MM.1S (cell line): ENCODE results near the gene HOXD4.

Experiments
- DNase-seq: peaks from one replicate; pipeline ENCODE4 v3.0.0-alpha.2; 2015
- H2AFZ ChIP-seq: fragments of 300-600 bp; sonication (generic); 2 replicates; pipeline ENCODE4 v1.6.0; 2016; ENCODE audit warnings: antibody characterized with exemption, low read length
- H3F3A ChIP-seq: fragments of 300-600 bp; sonication (generic); 2 replicates; pipeline ENCODE4 v1.6.1; 2016; ENCODE audit warnings: mild to moderate bottlenecking, antibody characterized with exemption, low read length, moderate library complexity, mixed read lengths; ENCODE audit not compliant: insufficient read depth
- H3K27ac ChIP-seq: fragments of 300-600 bp; sonication (generic); 2 replicates; pipeline ENCODE4 v1.5.1; 2016; ENCODE audit warnings: mild to moderate bottlenecking, low read length
- H3K27me3 ChIP-seq: fragments of 300-600 bp; sonication (generic); replicated peaks from 2 replicates; pipeline ENCODE4 v1.6.0; 2016; ENCODE audit warnings: low read length; ENCODE audit not compliant: insufficient read depth
- H3K36me3 ChIP-seq: fragments of 300-600 bp; sonication (generic); replicated peaks from 2 replicates; pipeline ENCODE4 v1.6.1; 2016; ENCODE audit warnings: mild to moderate bottlenecking, low read length, mixed read lengths; ENCODE audit not compliant: insufficient read depth
- H3K4me1 ChIP-seq: fragments of 300-600 bp; sonication (generic); 2 replicates; pipeline ENCODE4 v1.6.1; 2016; ENCODE audit warnings: low read length, mixed read lengths
- H3K4me2 ChIP-seq: fragments of 300-600 bp; sonication (generic); 2 replicates; pipeline ENCODE4 v1.6.0; 2016; ENCODE audit warnings: low read depth, low read length
- H3K4me3 ChIP-seq: fragments of 300-600 bp; sonication (generic); 2 replicates; pipeline ENCODE4 v1.5.1; 2016; ENCODE audit warnings: low read length, mixed read lengths
- H3K79me2 ChIP-seq: fragments of 300-600 bp; sonication (generic); 2 replicates; pipeline ENCODE4 v1.6.1; 2016; ENCODE audit warnings: mixed run types, low read length, mixed read lengths
- H3K9ac ChIP-seq: fragments of 300-600 bp; sonication (generic); 2 replicates; pipeline ENCODE4 v1.6.1; 2016; ENCODE audit warnings: low read length, mixed read lengths
- H3K9me2 ChIP-seq: fragments of 300-600 bp; sonication (generic); replicated peaks from 2 replicates; pipeline ENCODE4 v1.6.1; 2016; ENCODE audit warnings: mild to moderate bottlenecking, low read length, mixed read lengths; ENCODE audit not compliant: insufficient read depth
- H3K9me3 ChIP-seq: fragments of 300-600 bp; sonication (generic); replicated peaks from 2 replicates; pipeline ENCODE4 v1.6.1; 2016; ENCODE audit warnings: mild to moderate bottlenecking, low read length, mixed read lengths; ENCODE audit not compliant: insufficient read depth
- H4K20me1 ChIP-seq: fragments of 300-600 bp; sonication (generic); 2 replicates; pipeline ENCODE4 v1.6.1; 2016; ENCODE audit warnings: mild to moderate bottlenecking, low read length, moderate library complexity, mixed read lengths; ENCODE audit not compliant: insufficient read depth
- CTCF ChIP-seq: fragments of 300-600 bp; sonication (generic); IDR thresholded peaks from 2 replicates; pipeline ENCODE4 v1.5.1; 2016; ENCODE audit warnings: antibody characterized with exemption, low read length, mixed read lengths
- EZH2 ChIP-seq: fragments of 300-600 bp; sonication (generic); optimal IDR thresholded peaks from 2 replicates; pipeline ENCODE3; 2017; ENCODE audit warnings: low read depth, mild to moderate bottlenecking, antibody characterized with exemption, low read length, mixed read lengths
- EZH2phosphoT487 ChIP-seq: fragments of 300-600 bp; sonication (generic); IDR thresholded peaks from 2 replicates; pipeline ENCODE4 v1.6.1; 2018; ENCODE audit warnings: antibody characterized with exemption, low read length

HOXD4 gene

GRCh38 chr2:176124110-176124946 is 27.0 kb upstream of the HOXD4 start:
- Histone ChIP-seq H3F3A (no peaks in the 10 kb centered on the region), H4K20me1 (no peaks in the 10 kb centered on the region), H3K36me3 (no peaks in the 10 kb centered on the region), H3K27me3 (peaks cover 34% of the 10 kb centered on the region), H2AFZ (no peak overlapping the region), H3K27ac (no peak overlapping the region), H3K4me3 (no peak overlapping the region), H3K9me3 (no peaks in the 10 kb centered on the region), H3K9ac (no peak overlapping the region), H3K4me2 (no peak overlapping the region), H3K79me2 (no peaks in the 10 kb centered on the region), H3K9me2 (no peaks in the 10 kb centered on the region), H3K4me1 (no peaks in the 10 kb centered on the region)
- TF ChIP-seq EZH2phosphoT487 (no peak), EZH2 (no peak), CTCF (no peak)
- DNase-seq: no peak

- Histone ChIP-seq H3K4me2 (no peak overlapping the region), H4K20me1 (no peaks in the 10 kb centered on the region), H3K27me3 (peaks cover 28% of the 10 kb centered on the region), H3K9ac (no peak overlapping the region), H3K79me2 (no peaks in the 10 kb centered on the region), H3K27ac (no peak overlapping the region), H3K9me3 (no peaks in the 10 kb centered on the region), H2AFZ (no peak overlapping the region), H3K4me3 (no peak overlapping the region), H3F3A (no peaks in the 10 kb centered on the region), H3K9me2 (no peaks in the 10 kb centered on the region), H3K4me1 (no peaks in the 10 kb centered on the region), H3K36me3 (no peaks in the 10 kb centered on the region)
- TF ChIP-seq EZH2 (no peak), CTCF (no peak), EZH2phosphoT487 (no peak)
- DNase-seq: no peak
Observed at GRCh38 chr2:176124947-176125771, 26.2 kb upstream of the HOXD4 start.

- H3K4me1 ChIP-seq: no peaks in the 10 kb centered on the region
- H3K4me2 ChIP-seq: no peak overlapping the region
- H2AFZ ChIP-seq: no peak overlapping the region
- H3K9me2 ChIP-seq: no peaks in the 10 kb centered on the region
- peaks cover 28% of the 10 kb centered on the region for H3K27me3 ChIP-seq
- H3K9me3 ChIP-seq: no peaks in the 10 kb centered on the region
- H3K27ac ChIP-seq: no peak overlapping the region
- no peaks in the 10 kb centered on the region for H3F3A ChIP-seq
- TF ChIP-seq EZH2: no peak
- TF ChIP-seq CTCF: no peak
- TF ChIP-seq EZH2phosphoT487: no peak
- H3K79me2 ChIP-seq: no peaks in the 10 kb centered on the region
- DNase-seq: no peak
- no peak overlapping the region for H3K4me3 ChIP-seq
- H3K36me3 ChIP-seq: no peaks in the 10 kb centered on the region
- H4K20me1 ChIP-seq: no peaks in the 10 kb centered on the region
- no peak overlapping the region for H3K9ac ChIP-seq
Observed at GRCh38 chr2:176125772-176126054, 25.6 kb upstream of the HOXD4 start.
